Immature natural killer cell (primary cell): ENCODE data around the gene COPS6. TPM values are rescaled to one million over a fixed set of nuclear protein-coding genes. Genes with fewer than 3 reads are reported as not detected.

Experiments used
- DNase-seq, 3 donors: peaks; one replicate each; pipeline ENCODE4 v3.0.0; 2022; ENCODE audit warnings: mixed read lengths in 1 of 3
- H3K27ac Mint-ChIP-seq, 6 donors: one replicate each; pipeline ENCODE4 v1.8.0; 2020; ENCODE audit warnings: mixed read lengths in 6 of 6, mild to moderate bottlenecking in 5 of 6, inconsistent platforms in 4 of 6, moderate library complexity in 3 of 6
- H3K27me3 Mint-ChIP-seq, 3 donors: one replicate each; pipeline ENCODE4 v1.8.0; 2020 to 2021; ENCODE audit warnings: low read depth in 3 of 3, mild to moderate bottlenecking in 3 of 3, mixed read lengths in 3 of 3, moderate library complexity in 3 of 3, inconsistent platforms in 1 of 3
- H3K36me3 Mint-ChIP-seq, 3 donors: one replicate each; pipeline ENCODE4 v1.8.0; 2020; ENCODE audit warnings: mixed read lengths in 3 of 3, inconsistent platforms in 2 of 3, mild to moderate bottlenecking in 2 of 3
- H3K4me1 Mint-ChIP-seq, 2 donors: one replicate each; pipeline ENCODE4 v1.8.0; 2020; ENCODE audit warnings: inconsistent platforms in 2 of 2, mild to moderate bottlenecking in 2 of 2, mixed read lengths in 2 of 2, moderate library complexity in 1 of 2
- H3K4me3 Mint-ChIP-seq, 5 donors: one replicate each; pipeline ENCODE4 v1.8.0; 2020; ENCODE audit warnings: mild to moderate bottlenecking in 5 of 5, mixed read lengths in 5 of 5, inconsistent platforms in 3 of 5, moderate library complexity in 3 of 5
- H3K9me3 Mint-ChIP-seq, 6 donors: one replicate each; pipeline ENCODE4 v1.8.0; 2020; ENCODE audit warnings: mild to moderate bottlenecking in 6 of 6, mixed read lengths in 6 of 6, inconsistent platforms in 4 of 6, moderate library complexity in 3 of 6
- polyA plus RNA-seq, 3 donors: library from polyadenylated mRNA; unstranded; fragments of 300-500 nt; fragmentation: Illumina TruSeq; gene quantifications; one replicate each; pipeline ENCODE4 v1.2.3, GENCODE V29; 2021

The COPS6 gene
- polyA plus RNA-seq, 3 donors from 2014 or later, result 163 to 289 (median 163) TPM

- no peak overlapping the region for H3K4me3 Mint-ChIP-seq
- H3K27ac Mint-ChIP-seq, result no peak overlapping the region
- peaks cover 9 to 22% (median 14%) of the 10 kb centered on the region in 3 donors for H3K36me3 Mint-ChIP-seq
- DNase-seq, result no peak
- H3K9me3 Mint-ChIP-seq, result peaks cover 0 to 6% (median 3%) of the 10 kb centered on the region in 6 donors
- H3K4me1 Mint-ChIP-seq, result no peaks in the 10 kb centered on the region
- H3K27me3 Mint-ChIP-seq, result no peaks in the 10 kb centered on the region
These were observed 23.1 kb upstream of the COPS6 start for GRCh38 chr7:100065452-100066186.

- Mint-ChIP-seq H3K27me3 (peaks cover 0 to 3% (median 0%) of the 10 kb centered on the region in 3 donors), H3K9me3 (peaks cover 0 to 20% (median 17%) of the 10 kb centered on the region in 6 donors), H3K27ac (no peak overlapping the region), H3K4me1 (no peaks in the 10 kb centered on the region), H3K36me3 (peaks cover 22 to 36% (median 28%) of the 10 kb centered on the region in 3 donors), H3K4me3 (no peak overlapping the region)
- DNase-seq, result no peak
These were observed 21.8 kb upstream of the COPS6 start for GRCh38 chr7:100066953-100067352.

- no peak for DNase-seq
- Mint-ChIP-seq H3K27me3 (peaks cover 0 to 3% (median 0%) of the 10 kb centered on the region in 3 donors), H3K4me1 (no peaks in the 10 kb centered on the region), H3K27ac (peak overlapping the region in 1 of 6 donors; percentile 8), H3K9me3 (peaks cover 0 to 26% (median 21%) of the 10 kb centered on the region in 6 donors), H3K36me3 (peaks cover 36 to 53% (median 46%) of the 10 kb centered on the region in 3 donors), H3K4me3 (no peak overlapping the region)
These were observed 18.8 kb upstream of the COPS6 start for GRCh38 chr7:100069991-100070390.

GRCh38 chr7:100071018-100071723, 17.6 kb upstream of the COPS6 start:
- Mint-ChIP-seq H3K4me1 (no peaks in the 10 kb centered on the region), H3K36me3 (peaks cover 42 to 58% (median 56%) of the 10 kb centered on the region in 3 donors), H3K27ac (no peak overlapping the region), H3K4me3 (no peak overlapping the region), H3K9me3 (peaks cover 0 to 26% (median 21%) of the 10 kb centered on the region in 6 donors), H3K27me3 (peaks cover 0 to 3% (median 2%) of the 10 kb centered on the region in 3 donors)
- no peak for DNase-seq

GRCh38 chr7:100072462-100072861, 16.3 kb upstream of the COPS6 start:
- H3K4me3 Mint-ChIP-seq, result no peak overlapping the region
- peaks cover 0 to 26% (median 21%) of the 10 kb centered on the region in 6 donors for H3K9me3 Mint-ChIP-seq
- peaks cover 0 to 3% (median 2%) of the 10 kb centered on the region in 3 donors for H3K27me3 Mint-ChIP-seq

DNA sequence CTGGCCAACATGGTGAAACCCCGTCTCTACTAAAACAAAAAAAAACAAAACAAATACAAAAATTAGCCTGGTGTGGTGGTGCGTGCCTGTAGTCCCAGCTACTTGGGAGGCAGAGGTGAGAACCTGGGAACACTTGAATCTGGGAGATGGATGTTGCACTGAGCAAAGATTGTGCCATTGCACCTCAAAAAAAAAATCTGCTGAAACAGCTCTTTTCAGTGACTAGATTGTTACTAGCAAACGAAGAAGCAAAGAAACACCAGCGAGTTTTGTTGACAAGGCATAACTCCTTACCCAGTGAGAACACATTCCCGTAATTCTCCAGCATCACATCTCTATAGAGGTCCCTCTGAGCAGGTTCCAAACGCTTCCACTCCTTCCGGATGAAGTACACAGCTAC, 13.9 kb upstream of the COPS6 start:
- peaks cover 0 to 3% (median 2%) of the 10 kb centered on the region in 3 donors for H3K27me3 Mint-ChIP-seq
- no peak overlapping the region for H3K4me3 Mint-ChIP-seq
- H3K27ac Mint-ChIP-seq, result no peak overlapping the region
- DNase-seq, result no peak
- H3K4me1 Mint-ChIP-seq, result peaks cover 9 to 20% of the 10 kb centered on the region in 2 donors
- peaks cover 0 to 26% (median 21%) of the 10 kb centered on the region in 6 donors for H3K9me3 Mint-ChIP-seq
- H3K36me3 Mint-ChIP-seq, result peaks cover 44 to 69% (median 56%) of the 10 kb centered on the region in 3 donors

More at GRCh38 chr7:100072462-100072861, 16.3 kb upstream of the COPS6 start:
- H3K4me1 Mint-ChIP-seq, result peaks cover 2 to 5% of the 10 kb centered on the region in 2 donors
- H3K36me3 Mint-ChIP-seq, result peaks cover 46 to 66% (median 56%) of the 10 kb centered on the region in 3 donors
- no peak for DNase-seq
- H3K27ac Mint-ChIP-seq, result peak overlapping the region in 1 of 6 donors; percentile 55

- H3K36me3 Mint-ChIP-seq, result peaks cover 39 to 63% (median 50%) of the 10 kb centered on the region in 3 donors
- DNase-seq, result no peak
- no peak overlapping the region for H3K4me3 Mint-ChIP-seq
- H3K27me3 Mint-ChIP-seq, result peaks cover 0 to 5% (median 4%) of the 10 kb centered on the region in 3 donors
- no peak overlapping the region for H3K27ac Mint-ChIP-seq
- peaks cover 14 to 26% of the 10 kb centered on the region in 2 donors for H3K4me1 Mint-ChIP-seq
- peaks cover 0 to 21% (median 20%) of the 10 kb centered on the region in 6 donors for H3K9me3 Mint-ChIP-seq
These were observed 13.4 kb upstream of the COPS6 start for GRCh38 chr7:100075418-100075817.

- Mint-ChIP-seq H3K36me3 (peaks cover 21 to 45% (median 32%) of the 10 kb centered on the region in 3 donors), H3K9me3 (peaks cover 0 to 4% (median 2%) of the 10 kb centered on the region in 6 donors), H3K4me3 (no peak overlapping the region), H3K4me1 (peaks cover 25 to 44% of the 10 kb centered on the region in 2 donors), H3K27me3 (peaks cover 6 to 11% (median 10%) of the 10 kb centered on the region in 3 donors), H3K27ac (no peak overlapping the region)
- DNase-seq, result no peak
These were observed 11.6 kb upstream of the COPS6 start for GRCh38 chr7:100077205-100077604.

GRCh38 chr7:100079024-100079560, 9.7 kb upstream of the COPS6 start:
- Mint-ChIP-seq H3K4me3 (peak overlapping the region; percentile 1 to 59 (median 26)), H3K9me3 (no peaks in the 10 kb centered on the region), H3K4me1 (peaks cover 33 to 54% of the 10 kb centered on the region in 2 donors), H3K27ac (peak overlapping the region in 4 of 6 donors; percentile 51 to 89 (median 77)), H3K27me3 (peaks cover 13 to 16% (median 16%) of the 10 kb centered on the region in 3 donors), H3K36me3 (peaks cover 10 to 30% (median 19%) of the 10 kb centered on the region in 3 donors)
- no peak for DNase-seq

DNA sequence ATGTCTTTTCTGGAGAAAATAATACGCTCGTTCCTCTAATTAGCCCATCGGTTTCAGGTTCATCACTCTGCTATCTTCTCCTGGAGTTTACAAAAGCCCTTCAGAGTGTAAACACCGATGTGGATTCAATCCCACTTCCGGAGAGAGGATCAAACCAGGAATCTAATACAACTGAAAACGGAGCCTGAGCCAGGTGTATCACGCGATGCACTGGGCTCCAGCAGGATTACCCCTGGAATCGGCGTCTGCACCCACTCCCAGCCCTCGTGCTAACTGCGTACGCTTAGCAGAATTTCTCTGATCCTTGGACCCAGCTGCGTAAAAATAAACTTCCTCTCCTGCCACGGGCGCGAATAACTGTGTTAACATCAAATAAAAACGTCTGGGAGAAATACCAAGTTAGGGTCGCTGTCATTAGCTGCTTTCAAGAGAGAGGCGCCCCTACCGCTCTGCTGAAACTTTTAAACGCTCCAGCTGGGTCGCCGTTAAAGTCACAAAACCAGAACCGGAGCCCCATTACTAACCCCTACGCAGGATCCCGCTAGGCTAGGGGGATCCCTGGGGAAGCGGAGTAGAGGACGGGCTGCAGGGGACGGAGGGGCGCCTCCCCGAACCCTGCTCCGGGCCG, 7.7 kb upstream of the COPS6 start:
- Mint-ChIP-seq H3K4me3 (peak overlapping the region; percentile 88 to 97 (median 94)), H3K27ac (peak overlapping the region; percentile 82 to 94 (median 90)), H3K27me3 (peaks cover 13 to 16% (median 15%) of the 10 kb centered on the region in 3 donors), H3K4me1 (peaks cover 33 to 54% of the 10 kb centered on the region in 2 donors), H3K36me3 (peaks cover 4 to 14% (median 5%) of the 10 kb centered on the region in 3 donors), H3K9me3 (no peaks in the 10 kb centered on the region)
- no peak for DNase-seq

GRCh38 chr7:100081535-100082102, 7.2 kb upstream of the COPS6 start, which contains the start of gene ZNF3:
Gene ZNF3, minus strand, starts transcription at chr7:100081723. Its CDS starts 4,366 bp downstream, at chr7:100077357.
- peaks cover 3 to 9% (median 3%) of the 10 kb centered on the region in 3 donors for H3K36me3 Mint-ChIP-seq
- peak within 1 kb of the TSS; percentile 85 to 97 (median 92) for H3K27ac Mint-ChIP-seq
- H3K9me3 Mint-ChIP-seq, result no peaks in the 10 kb centered on the region
- peak within 1 kb of the TSS; percentile 88 to 97 (median 94) for H3K4me3 Mint-ChIP-seq
- peak; percentile 99 for DNase-seq
- peaks cover 33 to 54% of the 10 kb centered on the region in 2 donors for H3K4me1 Mint-ChIP-seq
- H3K27me3 Mint-ChIP-seq, result peaks cover 13 to 16% (median 15%) of the 10 kb centered on the region in 3 donors

- DNase-seq, result no peak
- Mint-ChIP-seq H3K27me3 (peaks cover 13 to 19% (median 19%) of the 10 kb centered on the region in 3 donors), H3K27ac (peak overlapping the region; percentile 85 to 94 (median 90)), H3K9me3 (no peaks in the 10 kb centered on the region), H3K36me3 (peaks cover 0 to 5% (median 3%) of the 10 kb centered on the region in 3 donors), H3K4me3 (peak overlapping the region; percentile 79 to 97 (median 94)), H3K4me1 (peaks cover 33 to 49% of the 10 kb centered on the region in 2 donors)
These were observed 5.8 kb upstream of the COPS6 start for GRCh38 chr7:100082978-100083377.
